Testis (tissue), 3 donors: Measurements from ENCODE around the gene PRDM15. TPM values are rescaled to one million over a fixed set of nuclear protein-coding genes. Genes with fewer than 3 reads are reported as not detected.

Source experiments
- DNase-seq: peaks from one replicate; pipeline ENCODE4 v3.0.0-alpha.2; 2019
- H3K27ac ChIP-seq, 2 donors: fragments of 200-600 bp; sonication (generic); one replicate each; pipeline ENCODE4 v1.5.1; 2019
- H3K27me3 ChIP-seq: fragments of 200-600 bp; sonication (generic); one replicate; pipeline ENCODE4 v1.5.1; 2019
- H3K36me3 ChIP-seq: fragments of 200-600 bp; sonication (generic); one replicate; pipeline ENCODE4 v1.5.1; 2017; ENCODE audit warnings: low read depth; ENCODE audit errors: missing control alignments
- H3K4me1 ChIP-seq: fragments of 200-600 bp; sonication (generic); one replicate; pipeline ENCODE4 v1.5.1; 2019
- H3K4me3 ChIP-seq, 2 donors: fragments of 200-600 bp; sonication (generic); one replicate each; pipeline ENCODE4 v1.5.1; 2017 to 2019
- H3K9me3 ChIP-seq: fragments of 200-600 bp; sonication (generic); one replicate; pipeline ENCODE4 v1.5.1; 2017
- POLR2A ChIP-seq: fragments of 450-650 bp; IDR thresholded peaks from one replicate; pipeline ENCODE4 v1.6.1; 2017; ENCODE audit warnings: antibody characterized with exemption, mild to moderate bottlenecking, moderate library complexity
- WGBS, 2 donors: methylation state at CpG; one replicate each; pipeline ENCODE4 v1.1.5; 2018; 5-methylcytosine and 5-hydroxymethylcytosine counted together
- intact Hi-C: fragments of 100-400 bp; cut with DNase I; formaldehyde crosslinking; loops from one replicate; pipeline ENCODE4 v1.15.1; 2023; ENCODE audit warnings: low total_unique reads
- polyA plus RNA-seq: library from polyadenylated mRNA; stranded (reverse); fragments of 350-450 nt; fragmentation: Illumina TruSeq; extraction: RNeasy Lipid Tissue Mini Kit (QIAGEN cat#74804); gene quantifications from one replicate; pipeline ENCODE4 v1.2.3, GENCODE V29; 2014; ENCODE audit warnings: low read depth, low replicate concordance; ENCODE audit not compliant: insufficient read depth
- total RNA-seq, 2 donors: library from RNA; depleted of rRNA; stranded (reverse); fragments of >200 nt; gene quantifications; one replicate each; pipeline ENCODE4 v1.2.3, GENCODE V29; 2016
- TF ChIP-seq, protein P1 (sequence below), 3 experiments: fragments of 450-650 bp in 2 of 3; fragments of 200-600 bp in 1 of 3; sonication (generic) in 1 of 3; IDR thresholded peaks; one replicate each; pipeline ENCODE4 v1.5.1; 2016 to 2019; ENCODE audit warnings: antibody characterized with exemption in 3 of 3, mild to moderate bottlenecking in 2 of 3, moderate library complexity in 1 of 3

The PRDM15 gene
- total and polyA plus RNA-seq, 3 donors from 2014 or later, result 8.2 to 21.4 (median 18.8) TPM

GRCh38 chr21:41768437-41769042 lies 110.6 kb downstream of the PRDM15 start:
- H3K36me3 ChIP-seq, result no peaks in the 10 kb centered on the region
- H3K27ac ChIP-seq, result no peak overlapping the region
- no peaks in the 10 kb centered on the region for H3K4me1 ChIP-seq
- peaks cover 6% of the 10 kb centered on the region for H3K27me3 ChIP-seq
- no peaks in the 10 kb centered on the region for H3K9me3 ChIP-seq
- WGBS, 2 donors, result 9 to 12% methylated on average over 14 to 17 of the region's 17 CpGs
- H3K4me3 ChIP-seq, result no peak overlapping the region
- no peak for DNase-seq
- TF ChIP-seq POLR2A, result no peak
- TF ChIP-seq, protein P1, sequence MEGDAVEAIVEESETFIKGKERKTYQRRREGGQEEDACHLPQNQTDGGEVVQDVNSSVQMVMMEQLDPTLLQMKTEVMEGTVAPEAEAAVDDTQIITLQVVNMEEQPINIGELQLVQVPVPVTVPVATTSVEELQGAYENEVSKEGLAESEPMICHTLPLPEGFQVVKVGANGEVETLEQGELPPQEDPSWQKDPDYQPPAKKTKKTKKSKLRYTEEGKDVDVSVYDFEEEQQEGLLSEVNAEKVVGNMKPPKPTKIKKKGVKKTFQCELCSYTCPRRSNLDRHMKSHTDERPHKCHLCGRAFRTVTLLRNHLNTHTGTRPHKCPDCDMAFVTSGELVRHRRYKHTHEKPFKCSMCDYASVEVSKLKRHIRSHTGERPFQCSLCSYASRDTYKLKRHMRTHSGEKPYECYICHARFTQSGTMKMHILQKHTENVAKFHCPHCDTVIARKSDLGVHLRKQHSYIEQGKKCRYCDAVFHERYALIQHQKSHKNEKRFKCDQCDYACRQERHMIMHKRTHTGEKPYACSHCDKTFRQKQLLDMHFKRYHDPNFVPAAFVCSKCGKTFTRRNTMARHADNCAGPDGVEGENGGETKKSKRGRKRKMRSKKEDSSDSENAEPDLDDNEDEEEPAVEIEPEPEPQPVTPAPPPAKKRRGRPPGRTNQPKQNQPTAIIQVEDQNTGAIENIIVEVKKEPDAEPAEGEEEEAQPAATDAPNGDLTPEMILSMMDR (IDR thresholded peaks at IDR 0.05), result no peak
- intact Hi-C loops, result no loop called here

DNA sequence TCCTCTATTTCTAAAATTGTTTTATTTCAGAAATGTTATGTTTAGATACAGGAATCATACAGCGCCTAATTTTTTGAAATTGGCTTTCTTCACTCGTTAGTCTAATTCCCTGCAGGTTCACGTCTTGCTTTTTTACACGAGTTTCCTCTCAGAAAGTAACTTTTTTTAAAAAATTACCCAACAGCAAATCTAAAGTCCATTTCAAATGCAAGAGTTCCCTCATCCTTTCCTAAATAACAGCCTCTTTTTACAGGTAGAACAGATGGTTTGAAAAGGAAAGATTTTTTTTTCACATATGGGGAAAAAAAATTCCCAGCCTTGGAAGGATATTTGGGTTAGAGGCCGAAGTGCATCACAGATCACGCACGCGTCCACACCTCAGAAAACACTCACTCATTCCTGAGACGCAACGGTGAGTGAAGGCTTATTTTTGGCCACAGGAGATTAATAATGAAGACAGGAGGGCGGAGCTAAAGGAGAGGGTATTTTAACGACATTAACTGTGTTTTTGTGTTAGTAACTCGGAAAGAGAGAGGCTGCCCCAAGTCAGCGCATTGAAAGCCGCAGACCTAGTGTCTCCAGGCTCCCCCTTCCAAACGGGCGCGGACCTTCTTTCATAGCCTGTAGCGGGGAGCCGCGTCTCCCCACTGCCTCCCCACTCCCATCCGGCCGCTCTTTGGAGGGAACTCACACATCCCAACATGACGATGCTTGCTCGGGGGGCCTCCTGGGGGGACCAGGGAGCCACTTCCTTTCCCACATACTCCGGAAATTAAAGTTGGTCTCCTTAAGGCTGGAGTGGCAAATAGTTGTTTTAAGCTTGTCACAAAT lies 111.3 kb downstream of the PRDM15 start:
- H3K36me3 ChIP-seq, result no peaks in the 10 kb centered on the region
- H3K4me3 ChIP-seq, result peak overlapping the region in 1 of 2 donors; percentile 62
- no peak for DNase-seq
- H3K9me3 ChIP-seq, result no peaks in the 10 kb centered on the region
- intact Hi-C loops, result no loop called here
- 11% methylated on average over 26 of the region's 26 CpGs for WGBS, 2 donors
- peaks cover 6% of the 10 kb centered on the region for H3K27me3 ChIP-seq
- TF ChIP-seq, protein P1 (IDR thresholded peaks at IDR 0.05), result no peak
- no peak for TF ChIP-seq POLR2A
- H3K27ac ChIP-seq, result no peak overlapping the region
- H3K4me1 ChIP-seq, result no peaks in the 10 kb centered on the region

DNA sequence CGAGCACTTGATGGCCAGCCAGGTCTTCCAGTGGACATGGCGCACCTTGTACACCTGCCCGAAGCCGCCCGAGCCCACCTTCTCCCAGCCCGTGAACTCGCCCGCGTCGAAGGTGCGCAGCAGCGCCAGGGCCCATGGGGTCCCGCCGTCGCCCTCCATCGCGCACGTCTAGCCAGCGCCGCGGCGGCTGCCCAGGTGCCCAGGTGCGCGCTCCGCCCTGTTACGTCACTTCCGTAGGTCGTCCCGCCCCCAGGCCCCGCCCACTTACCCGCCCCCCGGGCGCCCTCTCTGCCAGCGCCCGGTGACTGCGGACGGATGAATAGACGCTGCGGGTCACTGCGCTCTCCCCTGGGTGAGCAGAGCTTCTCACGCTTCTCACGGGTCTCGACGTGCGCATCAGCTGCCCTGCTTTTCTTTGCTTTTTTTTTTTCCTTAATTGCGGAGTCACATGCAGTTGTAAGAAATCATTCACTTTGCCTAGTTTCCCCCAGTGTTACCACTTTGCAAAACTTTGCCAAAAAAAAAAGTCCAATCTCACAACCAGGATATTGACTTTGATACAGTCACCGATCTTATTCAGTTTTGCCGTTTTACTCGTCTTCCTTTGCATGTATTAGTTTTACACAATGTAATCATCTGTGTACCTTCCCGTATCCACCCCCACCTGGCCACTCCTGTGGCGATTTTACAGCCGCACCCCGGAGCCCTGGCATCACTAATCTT lies 112.1 kb downstream of the PRDM15 start, which contains the start of gene RIPK4:
RIPK4 (minus strand) TSS at position 170 of the 723 bp plus-strand sequence; CDS start at position 159, 11 bp downstream.
- Histone ChIP-seq H3K27ac (no peak within 1 kb of the TSS), H3K27me3 (peaks cover 6% of the 10 kb centered on the region), H3K9me3 (no peaks in the 10 kb centered on the region), H3K36me3 (no peaks in the 10 kb centered on the region), H3K4me3 (peak within 1 kb of the TSS; percentile 55 to 62), H3K4me1 (no peaks in the 10 kb centered on the region)
- 7 to 9% methylated on average over 36 to 47 of the region's 53 CpGs for WGBS, 2 donors
- intact Hi-C loops, result no loop called here
- peak; percentile 80 for DNase-seq
- TF ChIP-seq, protein P1 (IDR thresholded peaks at IDR 0.05), result no peak
- no peak for TF ChIP-seq POLR2A

DNA sequence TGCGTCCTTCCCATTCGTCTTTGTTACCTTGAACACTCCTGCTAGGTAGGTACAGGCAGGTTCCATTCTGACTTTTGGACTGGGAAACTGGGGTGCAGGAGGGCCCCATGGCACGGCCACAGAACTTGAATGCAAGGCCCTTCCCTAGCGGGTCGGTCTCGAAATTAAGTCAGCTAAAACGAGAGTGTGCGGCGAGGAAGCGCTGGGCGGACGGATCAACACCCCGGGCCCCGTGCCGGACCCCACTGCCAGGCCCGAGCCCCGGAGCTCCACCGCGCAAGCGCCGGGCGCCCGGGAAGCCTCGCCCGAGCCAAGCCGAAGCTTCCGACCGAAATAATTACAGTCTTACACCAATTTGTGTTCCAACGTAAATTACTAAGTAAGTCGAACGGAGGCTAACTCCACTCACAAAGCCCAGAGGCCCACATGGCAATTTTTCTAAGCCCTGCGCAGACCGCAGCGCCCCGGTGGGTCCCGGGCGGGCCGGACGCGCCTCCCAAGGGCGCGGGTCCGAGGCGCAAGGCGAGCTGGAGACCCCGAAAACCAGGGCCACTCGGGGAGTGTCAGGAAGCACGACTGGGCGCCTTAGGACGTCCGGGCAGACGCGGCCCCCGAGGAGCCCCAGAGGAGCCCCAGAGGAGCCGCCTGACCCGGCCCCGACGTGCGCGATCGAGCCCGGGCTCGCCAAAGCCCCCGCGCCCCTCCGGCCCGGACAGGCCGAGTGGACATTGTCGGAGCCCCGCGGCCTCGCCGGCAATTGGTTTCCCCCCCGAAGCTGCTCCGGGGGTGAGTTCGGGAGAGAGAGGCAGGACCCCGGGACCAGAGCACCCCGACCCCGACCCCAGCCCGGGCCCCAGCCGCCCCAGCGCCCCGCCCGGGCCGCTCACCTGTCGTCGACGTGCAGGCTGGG lies 112.9 kb downstream of the PRDM15 start:
- H3K9me3 ChIP-seq, result no peaks in the 10 kb centered on the region
- H3K36me3 ChIP-seq, result no peaks in the 10 kb centered on the region
- no peaks in the 10 kb centered on the region for H3K4me1 ChIP-seq
- peaks cover 6% of the 10 kb centered on the region for H3K27me3 ChIP-seq
- intact Hi-C loops, result no loop called here
- TF ChIP-seq POLR2A, result no peak
- TF ChIP-seq, protein P1 (IDR thresholded peaks at IDR 0.05), result no peak
- peak overlapping the region; percentile 55 to 62 for H3K4me3 ChIP-seq
- H3K27ac ChIP-seq, result no peak overlapping the region
- DNase-seq, result no peak
- WGBS, 2 donors, result 9 to 24% methylated on average over 8 to 75 of the region's 88 CpGs
